Neuronal stem cell (in vitro differentiated cells): ENCODE results near the gene RNF43.

ENCODE experiments used
- DNase-seq: peaks from one replicate; pipeline ENCODE4 v3.0.0-alpha.2; 2013; ENCODE audit warnings: low spot score
- H2AFZ ChIP-seq: one replicate; pipeline ENCODE4 v1.6.1; 2013; ENCODE audit warnings: mild to moderate bottlenecking, low read length, inconsistent platforms
- H2AK5ac ChIP-seq: 2 replicates; pipeline ENCODE4 v1.6.1; 2013; ENCODE audit warnings: low read depth, mild to moderate bottlenecking, inconsistent platforms, low read length, moderate library complexity, mixed read lengths
- H2BK120ac ChIP-seq: 2 replicates; pipeline ENCODE4 v1.6.1; 2013; ENCODE audit warnings: low read depth, mild to moderate bottlenecking, inconsistent platforms, low read length, moderate library complexity, mixed read lengths
- H2BK12ac ChIP-seq: one replicate; pipeline ENCODE4 v1.6.1; 2013; ENCODE audit warnings: low read length, inconsistent platforms
- H2BK15ac ChIP-seq: 2 replicates; pipeline ENCODE4 v1.6.1; 2013; ENCODE audit warnings: mild to moderate bottlenecking, low read length, inconsistent platforms, mixed read lengths
- H2BK5ac ChIP-seq: one replicate; pipeline ENCODE4 v1.6.1; 2013; ENCODE audit warnings: inconsistent platforms, mild to moderate bottlenecking, low read length, moderate library complexity
- H3K14ac ChIP-seq: one replicate; pipeline ENCODE4 v1.6.1; 2013; ENCODE audit warnings: low read length, inconsistent platforms
- H3K18ac ChIP-seq: 2 replicates; pipeline ENCODE4 v1.6.1; 2013; ENCODE audit warnings: low read length, inconsistent platforms
- H3K23ac ChIP-seq: 2 replicates; pipeline ENCODE4 v1.6.1; 2013; ENCODE audit warnings: low read depth, mild to moderate bottlenecking, mixed read lengths, low read length, inconsistent platforms; ENCODE audit not compliant: poor library complexity
- H3K27ac ChIP-seq: replicated peaks from 3 replicates; pipeline ENCODE4 v1.5.1; 2013; ENCODE audit warnings: low read length, inconsistent platforms
- H3K27me3 ChIP-seq, 3 experiments: 2 replicates each; pipeline ENCODE4 v1.6.1; 2013; ENCODE audit warnings: low read length in 3 of 3, mild to moderate bottlenecking in 2 of 3, inconsistent platforms in 1 of 3, low read depth in 1 of 3, mixed read lengths in 1 of 3, moderate library complexity in 1 of 3; ENCODE audit not compliant: control insufficient read depth in 3 of 3, insufficient read depth in 3 of 3
- H3K36me3 ChIP-seq, 2 donors: replicated peaks in 1 of 2; 2 replicates each; pipeline ENCODE4 v1.6.1; 2013; ENCODE audit warnings: low read length in 2 of 2; ENCODE audit not compliant: control insufficient read depth in 2 of 2, insufficient read depth in 2 of 2
- H3K4ac ChIP-seq: 2 replicates; pipeline ENCODE4 v1.6.1; 2013; ENCODE audit warnings: inconsistent platforms, mild to moderate bottlenecking, low read length, moderate library complexity
- H3K4me1 ChIP-seq, 2 donors: 1 replicate in 1 of 2; 2 replicates in 1 of 2; pipeline ENCODE4 v1.6.1; 2013; ENCODE audit warnings: low read length in 2 of 2, low read depth in 1 of 2; ENCODE audit not compliant: control insufficient read depth in 2 of 2, insufficient read depth in 1 of 2
- H3K4me2 ChIP-seq: one replicate; pipeline ENCODE4 v1.6.1; 2013; ENCODE audit warnings: mild to moderate bottlenecking, low read length, inconsistent platforms; ENCODE audit not compliant: insufficient read depth, poor library complexity, severe bottlenecking
- H3K4me3 ChIP-seq, 2 donors: 2 replicates each; pipeline ENCODE4 v1.5.1; 2013; ENCODE audit warnings: low read length in 2 of 2, mild to moderate bottlenecking in 2 of 2, inconsistent platforms in 1 of 2, moderate library complexity in 1 of 2
- H3K79me1 ChIP-seq: one replicate; pipeline ENCODE4 v1.6.1; 2013; ENCODE audit warnings: low read depth, mild to moderate bottlenecking, inconsistent platforms, low read length, moderate library complexity
- H3K9ac ChIP-seq: one replicate; pipeline ENCODE4 v1.6.1; 2013; ENCODE audit warnings: mild to moderate bottlenecking, low read depth, low read length, inconsistent platforms; ENCODE audit not compliant: poor library complexity
- H3K9me3 ChIP-seq, 2 donors: replicated peaks in 1 of 2; 2 replicates each; pipeline versions ENCODE3 to v1.6.1; 2013; ENCODE audit warnings: low read length in 2 of 2, mild to moderate bottlenecking in 2 of 2, inconsistent platforms in 1 of 2, low read depth in 1 of 2, mixed read lengths in 1 of 2, moderate library complexity in 1 of 2; ENCODE audit not compliant: control insufficient read depth in 2 of 2, insufficient read depth in 1 of 2
- H4K8ac ChIP-seq: one replicate; pipeline ENCODE4 v1.6.1; 2013; ENCODE audit warnings: low read depth, mild to moderate bottlenecking, inconsistent platforms, low read length, moderate library complexity
- H4K91ac ChIP-seq: one replicate; pipeline ENCODE4 v1.6.1; 2013; ENCODE audit warnings: low read length, low read depth, mild to moderate bottlenecking, inconsistent platforms; ENCODE audit not compliant: poor library complexity
- WGBS, 2 donors: extraction: QIAGEN DNeasy Blood & Tissue Kit; methylation state at CpG; one replicate each; pipeline ENCODE4 v1.1.7; 2013; ENCODE audit warnings: missing lambda C conversion rate in 2 of 2, mixed read lengths in 1 of 2; ENCODE audit not compliant: insufficient read length in 2 of 2, insufficient replicate concordance in 1 of 2; ENCODE audit errors: extremely low coverage in 2 of 2; 5-methylcytosine and 5-hydroxymethylcytosine counted together

RNF43 gene

GRCh38 chr17:58390884-58391283 lies 26.4 kb downstream of the RNF43 start:
- Histone ChIP-seq H2AK5ac (no peak overlapping the region), H3K27me3 (peaks cover 0 to 3% (median 0%) of the 10 kb centered on the region in 3 experiments), H3K4ac (no peak overlapping the region), H2BK15ac (no peak overlapping the region), H2BK5ac (no peak overlapping the region), H3K36me3 (no peaks in the 10 kb centered on the region), H3K23ac (no peak overlapping the region), H3K9me3 (peaks cover 0 to 2% of the 10 kb centered on the region in 2 donors), H2BK120ac (no peak overlapping the region), H4K8ac (no peak overlapping the region), H3K4me2 (no peak overlapping the region), H3K18ac (no peak overlapping the region), H2BK12ac (no peak overlapping the region), H3K79me1 (no peaks in the 10 kb centered on the region), H3K9ac (no peak overlapping the region), H3K4me1 (peaks cover 0 to 4% of the 10 kb centered on the region in 2 donors), H3K14ac (no peak overlapping the region), H2AFZ (no peak overlapping the region), H3K27ac (no peak overlapping the region), H4K91ac (no peak overlapping the region), H3K4me3 (no peak overlapping the region)
- WGBS, 2 donors: no CpG with 5 or more reads among the region's 2 CpGs
- DNase-seq: no peak

- no peak overlapping the region for H4K8ac ChIP-seq
- H2BK120ac ChIP-seq: no peak overlapping the region
- peaks cover 0 to 2% of the 10 kb centered on the region in 2 donors for H3K9me3 ChIP-seq
- H3K36me3 ChIP-seq: no peaks in the 10 kb centered on the region
- peaks cover 4 to 5% of the 10 kb centered on the region in 2 donors for H3K4me1 ChIP-seq
- no peaks in the 10 kb centered on the region for H3K79me1 ChIP-seq
- no peak overlapping the region for H2AK5ac ChIP-seq
- no peak for DNase-seq
- H3K4me3 ChIP-seq: no peak overlapping the region
- H2BK5ac ChIP-seq: no peak overlapping the region
- no peak overlapping the region for H3K23ac ChIP-seq
- no peak overlapping the region for H3K18ac ChIP-seq
- no peak overlapping the region for H3K14ac ChIP-seq
- WGBS, 2 donors: no CpG with 5 or more reads among the region's 3 CpGs
- H3K27me3 ChIP-seq: peaks cover 0 to 3% (median 0%) of the 10 kb centered on the region in 3 experiments
- no peak overlapping the region for H3K4me2 ChIP-seq
- no peak overlapping the region for H2AFZ ChIP-seq
- H2BK12ac ChIP-seq: no peak overlapping the region
- H4K91ac ChIP-seq: no peak overlapping the region
- H3K4ac ChIP-seq: no peak overlapping the region
- no peak overlapping the region for H3K27ac ChIP-seq
- no peak overlapping the region for H2BK15ac ChIP-seq
- no peak overlapping the region for H3K9ac ChIP-seq
Observed at GRCh38 chr17:58388302-58389190, 28.8 kb downstream of the RNF43 start.

- DNase-seq: no peak
- no CpG with 5 or more reads among the region's 1 CpG for WGBS, 2 donors
Observed at GRCh38 chr17:58387834-58388233, 29.5 kb downstream of the RNF43 start.

DNA sequence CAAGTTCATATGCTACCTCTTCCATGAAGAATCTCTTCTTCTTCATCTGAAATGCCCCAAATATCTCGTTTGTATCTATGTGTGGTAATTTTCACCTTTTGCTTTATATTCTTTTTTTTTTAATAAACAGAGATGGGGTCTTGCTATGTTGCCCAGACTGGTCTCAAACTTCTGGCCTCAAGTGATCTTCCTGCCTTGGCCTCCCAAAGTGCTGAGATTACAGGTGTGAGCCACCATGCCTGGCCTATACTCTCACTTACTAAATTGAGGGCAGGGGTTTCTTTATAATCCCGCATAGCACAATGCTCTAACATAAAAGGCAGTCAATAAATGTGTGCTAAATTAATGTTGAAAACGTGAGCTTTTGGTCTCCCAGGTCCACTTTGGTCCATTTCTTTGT lies 30.6 kb downstream of the RNF43 start:
- WGBS, 2 donors: no CpG with 5 or more reads among the region's 3 CpGs
- Histone ChIP-seq H2AK5ac (no peak overlapping the region), H3K4me2 (no peak overlapping the region), H3K4me1 (peaks cover 4 to 5% of the 10 kb centered on the region in 2 donors), H2BK12ac (no peak overlapping the region), H2BK15ac (no peak overlapping the region), H3K27me3 (peaks cover 0 to 3% (median 0%) of the 10 kb centered on the region in 3 experiments), H3K23ac (no peak overlapping the region), H4K91ac (no peak overlapping the region), H3K4me3 (no peak overlapping the region), H3K27ac (no peak overlapping the region), H2BK5ac (no peak overlapping the region), H3K4ac (no peak overlapping the region), H3K79me1 (no peaks in the 10 kb centered on the region), H3K36me3 (no peaks in the 10 kb centered on the region), H2AFZ (no peak overlapping the region), H3K14ac (no peak overlapping the region), H2BK120ac (no peak overlapping the region), H3K9ac (no peak overlapping the region), H3K18ac (no peak overlapping the region), H4K8ac (no peak overlapping the region), H3K9me3 (peaks cover 0 to 1% of the 10 kb centered on the region in 2 donors)
- DNase-seq: no peak

More at GRCh38 chr17:58387834-58388233, 29.5 kb downstream of the RNF43 start:
- H3K36me3 ChIP-seq: no peaks in the 10 kb centered on the region
- no peak overlapping the region for H2BK15ac ChIP-seq
- peaks cover 4 to 5% of the 10 kb centered on the region in 2 donors for H3K4me1 ChIP-seq
- no peak overlapping the region for H3K23ac ChIP-seq
- H3K18ac ChIP-seq: no peak overlapping the region
- peaks cover 0 to 3% (median 0%) of the 10 kb centered on the region in 3 experiments for H3K27me3 ChIP-seq
- H3K4ac ChIP-seq: no peak overlapping the region
- H2BK5ac ChIP-seq: no peak overlapping the region
- no peak overlapping the region for H3K27ac ChIP-seq
- H3K9me3 ChIP-seq: peaks cover 0 to 2% of the 10 kb centered on the region in 2 donors
- H4K91ac ChIP-seq: no peak overlapping the region
- H2AK5ac ChIP-seq: no peak overlapping the region
- no peak overlapping the region for H2BK120ac ChIP-seq
- no peak overlapping the region for H3K4me2 ChIP-seq
- H4K8ac ChIP-seq: no peak overlapping the region
- no peak overlapping the region for H2AFZ ChIP-seq
- H3K79me1 ChIP-seq: no peaks in the 10 kb centered on the region
- no peak overlapping the region for H2BK12ac ChIP-seq
- no peak overlapping the region for H3K14ac ChIP-seq
- no peak overlapping the region for H3K4me3 ChIP-seq
- no peak overlapping the region for H3K9ac ChIP-seq
